Colonic mucosa (tissue), 4 donors: ENCODE measurements around the gene H1-8. TPM values are rescaled to one million over a fixed set of nuclear protein-coding genes. Genes with fewer than 3 reads are reported as not detected.

Experiments
- DNase-seq: peaks from one replicate; pipeline ENCODE4 v3.0.0-alpha.2; 2020
- H3K27ac ChIP-seq: fragments of 200-600 bp; one replicate; pipeline ENCODE4 v1.8.0; 2021
- H3K27me3 ChIP-seq: fragments of 200-600 bp; one replicate; pipeline ENCODE4 v1.8.0; 2021
- H3K36me3 ChIP-seq: fragments of 200-600 bp; one replicate; pipeline ENCODE4 v1.8.0; 2021
- H3K4me1 ChIP-seq: fragments of 200-600 bp; one replicate; pipeline ENCODE4 v1.8.0; 2021; ENCODE audit warnings: mild to moderate bottlenecking
- H3K4me3 ChIP-seq: fragments of 200-600 bp; one replicate; pipeline ENCODE4 v1.8.0; 2021
- H3K9ac ChIP-seq, 2 donors: one replicate each; pipeline ENCODE4 v1.7.0; 2013; ENCODE audit warnings: control low read depth in 2 of 2, low read depth in 2 of 2, low read length in 2 of 2
- H3K9me3 ChIP-seq: fragments of 200-600 bp; one replicate; pipeline ENCODE4 v1.8.0; 2021
- CTCF ChIP-seq: fragments of 200-600 bp; IDR thresholded peaks from one replicate; pipeline ENCODE4 v1.8.0; 2022; ENCODE audit warnings: antibody characterized with exemption, mild to moderate bottlenecking
- intact Hi-C: fragments of 100-400 bp; cut with DNase I; formaldehyde crosslinking; loops from one replicate; pipeline ENCODE4 v1.14.1; 2022
- total RNA-seq, 2 donors: library from RNA; stranded (reverse); fragmentation: NEBNext Ultra II Directional in 1 of 2; extraction: Animal tissue kit (Norgen Biotek cat#: 25700) in 1 of 2; gene quantifications; one replicate each; pipeline ENCODE4 v1.2.1, GENCODE V29; 2021
- donor health status: healthy.
- donor health status: DM: no; HTN: no; CAD: no.
- donor health status: DM: no; HTN: no; CAD: no.

The H1-8 gene
- total RNA-seq, 2 donors from 2014 or later, result not detected

DNA sequence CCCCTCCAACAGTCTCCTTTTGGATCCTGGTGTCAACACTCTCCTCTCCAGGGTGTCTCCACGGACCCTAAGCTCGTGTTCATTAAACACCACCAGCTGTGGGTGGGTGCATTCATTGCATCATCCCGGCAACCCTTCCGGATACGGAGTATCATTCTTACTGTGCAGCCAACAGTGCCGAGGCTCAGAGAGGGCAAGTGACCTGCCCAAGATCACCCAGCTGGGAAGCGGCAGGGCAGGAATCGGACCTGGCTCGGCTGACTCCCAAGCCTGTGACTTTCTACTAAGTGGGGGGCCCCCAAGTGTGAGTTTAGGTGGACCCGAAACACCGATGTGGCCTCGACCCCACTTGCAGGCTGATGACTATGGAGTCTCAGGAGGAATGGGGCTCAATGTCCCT is 20.4 kb downstream of the H1-8 start:
- Histone ChIP-seq H3K4me1 (no peaks in the 10 kb centered on the region), H3K27me3 (no peaks in the 10 kb centered on the region), H3K27ac (no peak overlapping the region), H3K9ac (no peak overlapping the region), H3K9me3 (no peaks in the 10 kb centered on the region), H3K4me3 (no peak overlapping the region), H3K36me3 (no peaks in the 10 kb centered on the region)
- DNase-seq, result no peak
- intact Hi-C loops, result no loop called here
- no peak for TF ChIP-seq CTCF

- Histone ChIP-seq H3K4me3 (no peak overlapping the region), H3K36me3 (no peaks in the 10 kb centered on the region), H3K27ac (no peak overlapping the region), H3K9me3 (no peaks in the 10 kb centered on the region), H3K4me1 (no peaks in the 10 kb centered on the region), H3K9ac (peak overlapping the region in 1 of 2 donors; percentile 2), H3K27me3 (no peaks in the 10 kb centered on the region)
- intact Hi-C loops, result no loop called here
- no peak for TF ChIP-seq CTCF
- DNase-seq, result no peak
Observed at GRCh38 chr3:129563850-129564535, 21.0 kb downstream of the H1-8 start.

GRCh38 chr3:129564981-129565644 is 22.1 kb downstream of the H1-8 start:
- intact Hi-C loops, result no loop called here

DNA sequence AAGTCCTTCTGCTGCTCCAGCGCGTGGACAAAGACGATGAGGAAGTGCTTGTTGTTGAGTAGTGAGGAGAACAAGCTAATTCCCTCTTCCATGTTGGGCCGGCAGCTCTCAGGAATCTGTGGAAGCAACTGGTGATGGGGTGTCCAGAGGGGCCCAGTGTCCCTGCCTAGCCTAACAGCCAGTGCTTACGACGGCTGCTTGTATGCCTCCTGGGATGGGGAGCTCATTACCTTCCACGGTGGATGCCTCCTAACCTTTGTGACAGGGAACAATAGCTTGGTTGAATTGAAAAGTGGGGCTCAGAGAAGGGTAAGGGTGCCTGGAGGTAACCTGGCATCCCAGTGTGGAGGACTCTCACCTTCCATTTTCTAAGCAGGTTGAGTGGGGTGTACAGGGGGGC is 22.9 kb downstream of the H1-8 start:
- H3K9me3 ChIP-seq, result no peaks in the 10 kb centered on the region
- no peak overlapping the region for H3K27ac ChIP-seq
- no peak for DNase-seq
- H3K4me3 ChIP-seq, result no peak overlapping the region
- no peaks in the 10 kb centered on the region for H3K36me3 ChIP-seq
- H3K4me1 ChIP-seq, result no peaks in the 10 kb centered on the region
- no peak overlapping the region for H3K9ac ChIP-seq
- intact Hi-C loops, result no loop called here
- no peaks in the 10 kb centered on the region for H3K27me3 ChIP-seq
- no peak for TF ChIP-seq CTCF

More at GRCh38 chr3:129564981-129565644, 22.1 kb downstream of the H1-8 start:
- Histone ChIP-seq H3K36me3 (no peaks in the 10 kb centered on the region), H3K27me3 (no peaks in the 10 kb centered on the region), H3K9me3 (no peaks in the 10 kb centered on the region), H3K9ac (no peak overlapping the region), H3K4me3 (no peak overlapping the region), H3K4me1 (no peaks in the 10 kb centered on the region), H3K27ac (no peak overlapping the region)
- no peak for DNase-seq
- no peak for TF ChIP-seq CTCF

DNA sequence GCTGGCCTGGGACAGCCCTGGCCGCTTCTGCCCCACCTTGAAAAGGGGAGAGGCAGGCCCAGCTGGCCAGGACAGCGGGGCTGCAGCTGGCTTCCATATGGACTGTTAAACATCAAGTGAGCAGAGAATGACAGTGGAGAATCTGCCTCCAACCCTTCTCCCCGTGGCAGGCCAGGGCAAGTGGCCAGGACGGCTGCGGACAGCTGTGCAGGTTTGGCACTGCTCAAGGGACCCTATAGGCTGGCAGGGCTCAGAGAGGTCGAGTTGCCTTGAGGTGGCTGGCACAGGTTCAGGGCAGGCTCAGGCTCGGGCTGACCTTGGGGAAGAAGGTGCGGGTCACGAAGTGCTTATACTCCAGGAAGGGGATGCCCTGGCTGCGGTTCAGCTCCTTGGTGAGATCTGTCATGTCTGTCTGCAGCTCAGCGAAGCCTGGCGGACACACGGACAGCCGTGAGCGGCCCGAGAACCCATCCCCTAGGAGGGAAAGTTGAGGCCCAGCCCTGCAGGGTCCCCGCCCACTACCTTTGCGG is 24.3 kb downstream of the H1-8 start:
- Histone ChIP-seq H3K27me3 (no peaks in the 10 kb centered on the region), H3K36me3 (no peaks in the 10 kb centered on the region)

More for the DNA sequence above, 24.3 kb downstream of the H1-8 start:
- Histone ChIP-seq H3K4me3 (no peak overlapping the region), H3K4me1 (no peaks in the 10 kb centered on the region), H3K27ac (no peak overlapping the region), H3K9me3 (no peaks in the 10 kb centered on the region), H3K9ac (no peak overlapping the region)
- no peak for TF ChIP-seq CTCF
- intact Hi-C loops, result no loop called here
- DNase-seq, result no peak
